ENCODE results near the gene TAL1.

TAL1 gene

DNA sequence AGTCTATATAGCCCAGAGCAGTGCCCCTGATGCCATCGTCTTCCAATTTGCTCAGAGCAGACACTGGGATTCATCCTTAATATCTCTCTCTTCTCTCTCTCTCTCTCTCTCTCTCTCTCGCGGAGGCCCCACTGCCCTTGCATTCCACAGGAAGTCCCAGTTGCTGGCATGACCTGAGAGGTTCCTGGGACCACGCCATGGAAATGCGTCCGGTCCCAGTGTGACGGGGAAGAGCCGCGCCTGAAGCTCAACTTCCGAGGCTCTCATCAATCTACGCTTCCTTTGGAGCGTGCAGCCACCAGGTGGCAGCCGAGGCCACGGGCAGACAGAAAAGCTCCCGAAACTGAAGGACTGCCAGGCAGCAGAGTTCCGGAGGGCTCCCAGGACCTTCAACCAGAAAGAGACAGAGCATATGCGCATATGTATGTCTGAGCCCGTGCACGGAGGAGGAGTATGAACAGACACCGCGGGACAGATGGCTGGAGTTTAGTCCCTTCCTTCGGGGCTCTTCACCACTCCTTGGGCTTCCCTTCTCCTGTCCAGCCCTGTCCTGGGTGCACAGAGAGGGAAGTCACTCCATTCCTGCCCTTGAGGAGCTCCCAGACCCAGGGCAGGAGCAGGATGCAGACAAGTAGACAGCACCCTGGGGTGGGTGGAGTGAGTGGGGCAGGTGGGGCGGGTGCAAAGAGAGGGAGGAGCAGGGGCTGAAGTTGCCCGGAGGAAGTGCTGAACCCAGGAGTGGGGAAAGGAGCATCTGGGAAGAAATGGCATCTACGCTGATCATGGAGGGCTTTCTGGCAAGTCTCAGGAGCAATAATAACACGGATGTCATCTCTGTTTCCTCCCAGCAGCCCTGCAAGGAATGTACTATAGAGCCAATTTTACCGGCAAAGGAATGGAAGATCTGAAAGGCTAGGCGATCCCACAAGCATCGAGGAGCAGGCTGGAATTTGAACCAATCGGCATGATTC lies 52.7 kb downstream of the TAL1 start:
- H3K27me3 ChIP-seq: peaks cover 52% of the 10 kb centered on the region
- no peaks in the 10 kb centered on the region for H3K9me3 ChIP-seq
- TF ChIP-seq, protein P1, sequence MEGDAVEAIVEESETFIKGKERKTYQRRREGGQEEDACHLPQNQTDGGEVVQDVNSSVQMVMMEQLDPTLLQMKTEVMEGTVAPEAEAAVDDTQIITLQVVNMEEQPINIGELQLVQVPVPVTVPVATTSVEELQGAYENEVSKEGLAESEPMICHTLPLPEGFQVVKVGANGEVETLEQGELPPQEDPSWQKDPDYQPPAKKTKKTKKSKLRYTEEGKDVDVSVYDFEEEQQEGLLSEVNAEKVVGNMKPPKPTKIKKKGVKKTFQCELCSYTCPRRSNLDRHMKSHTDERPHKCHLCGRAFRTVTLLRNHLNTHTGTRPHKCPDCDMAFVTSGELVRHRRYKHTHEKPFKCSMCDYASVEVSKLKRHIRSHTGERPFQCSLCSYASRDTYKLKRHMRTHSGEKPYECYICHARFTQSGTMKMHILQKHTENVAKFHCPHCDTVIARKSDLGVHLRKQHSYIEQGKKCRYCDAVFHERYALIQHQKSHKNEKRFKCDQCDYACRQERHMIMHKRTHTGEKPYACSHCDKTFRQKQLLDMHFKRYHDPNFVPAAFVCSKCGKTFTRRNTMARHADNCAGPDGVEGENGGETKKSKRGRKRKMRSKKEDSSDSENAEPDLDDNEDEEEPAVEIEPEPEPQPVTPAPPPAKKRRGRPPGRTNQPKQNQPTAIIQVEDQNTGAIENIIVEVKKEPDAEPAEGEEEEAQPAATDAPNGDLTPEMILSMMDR (IDR thresholded peaks at IDR 0.05): no peak
- no peak overlapping the region for H3K27ac ChIP-seq
- peaks cover 4 to 6% of the 10 kb centered on the region in 2 experiments for H3K4me1 ChIP-seq (ENCODE audit: control insufficient read depth in 1 of 2, insufficient read depth in 1 of 2, low read depth in 1 of 2, low read length in 1 of 2)
- H3K36me3 ChIP-seq: no peaks in the 10 kb centered on the region
- peak overlapping the region; percentile 15 to 21 for H3K4me3 ChIP-seq (ENCODE audit: low read depth in 1 of 2, low read length in 1 of 2)

DNA sequence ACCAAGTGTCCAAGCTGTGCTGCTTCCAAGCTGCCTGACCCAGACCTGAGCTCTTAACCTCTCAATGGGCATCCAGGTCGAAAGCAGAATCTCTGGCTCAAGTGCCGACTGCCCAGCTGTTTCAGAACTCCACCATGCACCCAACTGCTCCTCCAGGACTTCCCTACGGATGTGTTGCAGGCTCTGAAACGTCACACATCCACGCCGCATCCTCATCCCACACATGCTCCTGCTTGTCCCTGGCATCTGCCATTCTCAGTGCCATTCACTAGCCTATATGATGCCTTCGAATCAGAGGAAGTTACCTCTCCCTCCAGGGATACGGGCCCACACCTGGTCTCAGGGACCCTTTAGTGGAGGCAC lies 53.4 kb downstream of the TAL1 start:
- TF ChIP-seq, protein P1 (IDR thresholded peaks at IDR 0.05): no peak
- Histone ChIP-seq H3K9me3 (no peaks in the 10 kb centered on the region), H3K36me3 (no peaks in the 10 kb centered on the region), H3K4me3 (ENCODE audit: low read depth in 1 of 2, low read length in 1 of 2) (no peak overlapping the region), H3K4me1 (ENCODE audit: control insufficient read depth in 1 of 2, insufficient read depth in 1 of 2, low read depth in 1 of 2, low read length in 1 of 2) (peaks cover 4 to 6% of the 10 kb centered on the region in 2 experiments), H3K27me3 (peaks cover 52% of the 10 kb centered on the region), H3K27ac (no peak overlapping the region)

DNA sequence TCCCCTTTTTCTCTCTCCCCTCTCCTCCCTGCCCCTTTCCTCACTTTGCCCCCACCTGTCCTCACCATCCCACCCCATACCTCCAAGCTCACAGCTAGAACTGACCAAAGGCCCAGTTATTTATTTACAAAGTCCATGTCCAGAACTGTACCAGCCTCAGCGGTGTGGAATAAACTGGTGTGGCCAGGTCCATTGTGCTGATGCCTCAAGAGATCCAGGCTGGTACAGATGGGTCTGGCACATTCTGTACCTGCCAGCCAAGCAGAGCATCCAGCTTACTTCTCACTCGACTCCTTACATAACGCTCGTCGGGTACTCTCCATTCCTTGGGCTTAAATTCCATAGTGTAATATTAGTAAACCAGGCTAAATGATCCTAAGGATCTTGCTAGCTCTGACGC lies 54.0 kb downstream of the TAL1 start:
- no peak overlapping the region for H3K27ac ChIP-seq

DNA sequence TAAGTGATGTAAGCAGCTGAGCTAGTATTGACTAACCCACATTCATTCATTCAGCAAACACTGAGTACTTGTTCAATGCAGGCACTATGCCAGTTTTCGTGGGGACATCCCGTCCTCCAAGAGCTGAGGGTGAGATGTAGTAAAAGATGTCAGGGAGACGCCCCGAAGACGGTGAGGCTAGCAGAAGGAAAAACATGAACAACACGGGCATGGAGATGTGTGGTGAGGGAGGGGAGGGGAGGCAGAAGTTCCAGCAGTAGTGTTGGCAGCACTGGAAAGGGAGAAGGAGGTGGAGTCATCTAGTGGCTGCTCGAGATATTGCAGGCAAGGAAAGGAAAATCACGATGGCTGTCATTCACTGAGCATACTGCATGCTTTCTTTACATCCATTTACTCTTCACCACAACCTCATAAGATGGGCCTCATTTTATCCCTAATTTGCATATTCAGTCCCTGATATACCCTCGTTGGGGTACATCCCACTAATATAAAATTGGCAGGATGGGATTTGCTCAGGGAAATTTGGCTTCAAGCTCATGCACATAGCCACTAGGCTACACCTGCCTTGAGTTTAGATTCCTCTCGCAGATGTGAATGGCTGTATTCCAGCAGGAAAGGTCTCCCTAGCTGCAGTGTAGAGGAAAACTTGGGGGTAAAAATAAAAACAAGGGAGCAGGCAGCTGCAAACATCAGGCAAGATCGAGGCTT lies 56.6 kb downstream of the TAL1 start:
- Histone ChIP-seq H3K9me3 (no peaks in the 10 kb centered on the region), H3K36me3 (no peaks in the 10 kb centered on the region), H3K4me1 (ENCODE audit: control insufficient read depth in 1 of 2, insufficient read depth in 1 of 2, low read depth in 1 of 2, low read length in 1 of 2) (peaks cover 4 to 6% of the 10 kb centered on the region in 2 experiments), H3K27ac (no peak overlapping the region), H3K4me3 (ENCODE audit: low read depth in 1 of 2, low read length in 1 of 2) (no peak overlapping the region), H3K27me3 (peaks cover 19% of the 10 kb centered on the region)
- TF ChIP-seq, protein P1 (IDR thresholded peaks at IDR 0.05): peak; percentile 76

More for the DNA sequence above, 54.0 kb downstream of the TAL1 start:
- Histone ChIP-seq H3K9me3 (no peaks in the 10 kb centered on the region), H3K4me3 (ENCODE audit: low read depth in 1 of 2, low read length in 1 of 2) (no peak overlapping the region), H3K36me3 (no peaks in the 10 kb centered on the region), H3K27me3 (peaks cover 45% of the 10 kb centered on the region), H3K4me1 (ENCODE audit: control insufficient read depth in 1 of 2, insufficient read depth in 1 of 2, low read depth in 1 of 2, low read length in 1 of 2) (peaks cover 4 to 6% of the 10 kb centered on the region in 2 experiments)
- TF ChIP-seq, protein P1 (IDR thresholded peaks at IDR 0.05): no peak

DNA sequence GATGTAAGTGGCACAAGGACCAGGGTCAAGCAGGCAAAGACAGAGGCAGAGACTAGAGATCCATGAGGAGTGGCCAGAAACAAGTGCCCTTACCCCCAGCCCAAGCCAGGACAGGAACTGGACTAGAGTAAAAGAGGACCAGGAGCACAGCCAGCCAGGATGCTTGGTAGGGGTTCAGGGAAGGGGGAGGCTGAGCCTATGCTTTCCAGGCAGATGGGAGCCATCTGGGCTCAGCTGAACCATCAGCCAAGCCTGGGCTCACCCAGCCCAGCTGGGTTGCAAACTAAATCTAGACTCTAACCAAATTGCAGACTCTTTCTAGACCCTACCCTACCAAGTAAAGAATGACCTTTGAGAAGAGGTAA lies 57.4 kb downstream of the TAL1 start:
- no peaks in the 10 kb centered on the region for H3K36me3 ChIP-seq
- H3K27ac ChIP-seq: no peak overlapping the region
- no peaks in the 10 kb centered on the region for H3K9me3 ChIP-seq
- TF ChIP-seq, protein P1 (IDR thresholded peaks at IDR 0.05): no peak
- no peak overlapping the region for H3K4me3 ChIP-seq (ENCODE audit: low read depth in 1 of 2, low read length in 1 of 2)
- peaks cover 4 to 6% of the 10 kb centered on the region in 2 experiments for H3K4me1 ChIP-seq (ENCODE audit: control insufficient read depth in 1 of 2, insufficient read depth in 1 of 2, low read depth in 1 of 2, low read length in 1 of 2)
- H3K27me3 ChIP-seq: peaks cover 12% of the 10 kb centered on the region

Data from neutrophil (primary cell).